ENCODE results near the gene PFKL. TPM values are rescaled to one million over a fixed set of nuclear protein-coding genes. Genes with fewer than 3 reads are reported as not detected.

PFKL gene
- total RNA-seq, 1 experiment from 2014 or later: 67.5 TPM

- no peak overlapping the region for H3K4me3 ChIP-seq
- peaks cover 2% of the 10 kb centered on the region; the same call in 1 of the 2 replicates for H3F3A ChIP-seq (ENCODE audit: insufficient read depth, low read depth)
- TF ChIP-seq CTCF (conservative IDR thresholded peaks at IDR 0.05): no peak
- TF ChIP-seq EZH2 (IDR thresholded peaks at IDR 0.05; ENCODE audit: low read depth): no peak
- H3K27me3 ChIP-seq (ENCODE audit: insufficient read depth, low read depth): no peaks in the 10 kb centered on the region
- ChIA-PET POLR2A (ENCODE audit: unreplicated experiment) (no interaction called here), CTCF (no interaction called here)
- H3K79me2 ChIP-seq (ENCODE audit: low read depth): no peaks in the 10 kb centered on the region
- DNase-seq: no peak
- no peaks in the 10 kb centered on the region for H3K9me3 ChIP-seq (ENCODE audit: insufficient read depth, low read depth)
- H3K4me2 ChIP-seq: no peak overlapping the region
- H3K4me1 ChIP-seq (replicated peaks; ENCODE audit: insufficient read depth): no peaks in the 10 kb centered on the region
- no peak overlapping the region for H3K27ac ChIP-seq
- no peak overlapping the region for H2AFZ ChIP-seq
- H3K36me3 ChIP-seq (ENCODE audit: low read depth): no peaks in the 10 kb centered on the region
- BruUV-seq (replicated peaks): no TSS peak
- no peaks in the 10 kb centered on the region for H4K20me1 ChIP-seq (ENCODE audit: insufficient read depth)
- no peaks in the 10 kb centered on the region for H3K9me2 ChIP-seq (ENCODE audit: insufficient read depth)
- intact Hi-C loops (cut with micrococcal nuclease; ENCODE audit: unreplicated experiment): no loop called here
These were observed 24.9 kb downstream of the PFKL start for GRCh38 chr21:44324854-44325107.

- intact Hi-C loops (cut with micrococcal nuclease; ENCODE audit: unreplicated experiment): no loop called here
- BruUV-seq (replicated peaks): no TSS peak
- POLR2A ChIA-PET (ENCODE audit: unreplicated experiment): no interaction called here
- H3K79me2 ChIP-seq (ENCODE audit: low read depth): no peaks in the 10 kb centered on the region
- no peaks in the 10 kb centered on the region for H3K27me3 ChIP-seq (ENCODE audit: insufficient read depth, low read depth)
- H3K4me3 ChIP-seq: no peak overlapping the region
- no peaks in the 10 kb centered on the region for H3K9me2 ChIP-seq (ENCODE audit: insufficient read depth)
- no peak for TF ChIP-seq CTCF (conservative IDR thresholded peaks at IDR 0.05)
- no peak for TF ChIP-seq EZH2 (IDR thresholded peaks at IDR 0.05; ENCODE audit: low read depth)
- H4K20me1 ChIP-seq (ENCODE audit: insufficient read depth): no peaks in the 10 kb centered on the region
- CTCF ChIA-PET: no interaction called here
- H3F3A ChIP-seq (ENCODE audit: insufficient read depth, low read depth): peaks cover 2% of the 10 kb centered on the region; the same call in 1 of the 2 replicates
- H3K27ac ChIP-seq: no peak overlapping the region
- H2AFZ ChIP-seq: no peak overlapping the region
- H3K4me2 ChIP-seq: no peak overlapping the region
- H3K4me1 ChIP-seq (replicated peaks; ENCODE audit: insufficient read depth): no peaks in the 10 kb centered on the region
- H3K36me3 ChIP-seq (ENCODE audit: low read depth): no peaks in the 10 kb centered on the region
- H3K9me3 ChIP-seq (ENCODE audit: insufficient read depth, low read depth): no peaks in the 10 kb centered on the region
- DNase-seq: no peak
These were observed 25.8 kb downstream of the PFKL start for GRCh38 chr21:44325386-44326271.

- Histone ChIP-seq H3K79me2 (ENCODE audit: low read depth) (no peaks in the 10 kb centered on the region), H3F3A (ENCODE audit: insufficient read depth, low read depth) (peaks cover 2% of the 10 kb centered on the region; the same call in 1 of the 2 replicates), H3K27ac (no peak overlapping the region), H3K4me1 (replicated peaks; ENCODE audit: insufficient read depth) (no peaks in the 10 kb centered on the region), H3K4me3 (no peak overlapping the region), H3K27me3 (ENCODE audit: insufficient read depth, low read depth) (no peaks in the 10 kb centered on the region), H4K20me1 (ENCODE audit: insufficient read depth) (no peaks in the 10 kb centered on the region), H3K9me2 (ENCODE audit: insufficient read depth) (no peaks in the 10 kb centered on the region), H3K9me3 (ENCODE audit: insufficient read depth, low read depth) (no peaks in the 10 kb centered on the region), H3K4me2 (no peak overlapping the region), H3K36me3 (ENCODE audit: low read depth) (no peaks in the 10 kb centered on the region), H2AFZ (no peak overlapping the region)
- DNase-seq: no peak
- intact Hi-C loops (cut with micrococcal nuclease; ENCODE audit: unreplicated experiment): no loop called here
- no peak for TF ChIP-seq EZH2 (IDR thresholded peaks at IDR 0.05; ENCODE audit: low read depth)
- TF ChIP-seq CTCF (conservative IDR thresholded peaks at IDR 0.05): no peak
- POLR2A ChIA-PET (ENCODE audit: unreplicated experiment): no interaction called here
- BruUV-seq (replicated peaks): no TSS peak
- CTCF ChIA-PET: no interaction called here
These were observed 26.4 kb downstream of the PFKL start for GRCh38 chr21:44326272-44326647.

All from PC-9 (cell line).